Fibroblast of mammary gland (primary cell): ENCODE data around the gene ZFP30.

Experiments
- DNase-seq: peaks from one replicate; pipeline ENCODE4 v3.0.0-alpha.2; 2010; ENCODE audit warnings: low read depth
- H3K4me3 ChIP-seq: 2 replicates; pipeline ENCODE4 v1.5.1; 2011; ENCODE audit warnings: low read depth, mild to moderate bottlenecking, low read length, moderate library complexity; ENCODE audit not compliant: control insufficient read depth
- CTCF ChIP-seq: conservative IDR thresholded peaks from 2 replicates; pipeline ENCODE4 v1.5.1; 2011; ENCODE audit warnings: low read depth, low read length, inconsistent platforms; ENCODE audit not compliant: control insufficient read depth, insufficient read depth

The ZFP30 gene

GRCh38 chr19:37655301-37655688 is at the start of gene ZFP30:
Gene ZFP30, minus strand, starts transcription at chr19:37655465. Its CDS starts 7,643 bp downstream, at chr19:37647822.
- DNase-seq = peak; percentile 73
- peak within 1 kb of the TSS; percentile 79 for H3K4me3 ChIP-seq
- TF ChIP-seq CTCF = no peak

- no peak for DNase-seq
- TF ChIP-seq CTCF = no peak
- no peak overlapping the region for H3K4me3 ChIP-seq
These were observed 43.8 kb upstream of the ZFP30 start for GRCh38 chr19:37699057-37699456.

GRCh38 chr19:37698216-37698615 is 43.0 kb upstream of the ZFP30 start:
- no peak for DNase-seq
- TF ChIP-seq CTCF = no peak

GRCh38 chr19:37695144-37695899 is 40.1 kb upstream of the ZFP30 start:
- no peak for TF ChIP-seq CTCF
- DNase-seq = no peak
- H3K4me3 ChIP-seq = no peak overlapping the region

More at GRCh38 chr19:37698216-37698615, 43.0 kb upstream of the ZFP30 start:
- H3K4me3 ChIP-seq = no peak overlapping the region

GRCh38 chr19:37692956-37693620 is 37.8 kb upstream of the ZFP30 start:
- DNase-seq = no peak
- TF ChIP-seq CTCF = no peak
- H3K4me3 ChIP-seq = no peak overlapping the region

- H3K4me3 ChIP-seq = peak overlapping the region; percentile 71
- no peak for TF ChIP-seq CTCF
- DNase-seq = peak; percentile 94
These were observed 36.7 kb upstream of the ZFP30 start for GRCh38 chr19:37691881-37692504.
